GM12878 (cell line): ENCODE measurements around the gene CA10. TPM values are rescaled to one million over a fixed set of nuclear protein-coding genes. Genes with fewer than 3 reads are reported as not detected.

Experiments used
- ATAC-seq: fragments of 200-7000 bp; cut with Tn5 transposase; 3 replicates; pipeline ENCODE4 v1.9.1; 2020; ENCODE audit warnings: mild to moderate bottlenecking, moderate library complexity
- BruUV-seq: library from RNA; stranded (reverse); fragments of 400-500 nt; replicated peaks from 2 replicates; lab custom pipeline; 2021; lab: Mats Ljungman, UMichigan
- CTCF ChIA-PET: fragments of 300-600 bp; sonication (Branson Sonifier 250); formaldehyde crosslinking; extraction: SDS; loops from one replicate; lab custom pipeline; 2021; ENCODE audit warnings: inconsistent platforms; lab: Yijun Ruan, JAX
- POLR2A ChIA-PET: fragments of 350-600 bp; formaldehyde crosslinking; extraction: SDS; loops from one replicate; lab custom pipeline; 2021; ENCODE audit warnings: inconsistent platforms; lab: Charles Lee
- RAD21 ChIA-PET: fragments of 300-600 bp; sonication (Branson Sonifier 250); formaldehyde crosslinking; loops from one replicate; lab custom pipeline; 2023; ENCODE audit warnings: antibody characterized with exemption; ENCODE audit not compliant: unreplicated experiment; lab: Charles Lee
- SMC1A ChIA-PET: fragments of 300-600 bp; sonication (Branson Sonifier 250); formaldehyde crosslinking; loops from one replicate; lab custom pipeline; 2023; ENCODE audit not compliant: unreplicated experiment, uncharacterized antibody; lab: Charles Lee
- DNase-seq: peaks from one replicate; pipeline ENCODE4 v3.0.0-alpha.2; 2011; ENCODE audit warnings: low read depth, low spot score
- FAIRE-seq: peaks from 3 replicates; lab custom pipeline; 2011; peaks lifted over from hg19 to GRCh38; lab: Jason Lieb, UNC
- H2AFZ ChIP-seq: 2 replicates; pipeline ENCODE4 v1.6.0; 2011; ENCODE audit warnings: low read depth, low read length, control low read depth; ENCODE audit not compliant: control insufficient read depth
- H3K27ac ChIP-seq: 2 replicates; pipeline ENCODE4 v1.5.1; 2011; ENCODE audit warnings: control low read depth; ENCODE audit not compliant: control insufficient read depth, insufficient read depth
- H3K27me3 ChIP-seq, 2 experiments: replicated peaks in 1 of 2; 2 replicates each; pipeline versions ENCODE4 v1.6.0 to v1.6.1; 2011; ENCODE audit warnings: low read length in 1 of 2; ENCODE audit not compliant: control insufficient read depth in 2 of 2, insufficient read depth in 2 of 2
- H3K36me3 ChIP-seq, 2 experiments: 2 replicates each; pipeline ENCODE4 v1.5.1; 2011; ENCODE audit warnings: low read length in 1 of 2; ENCODE audit not compliant: control insufficient read depth in 2 of 2, insufficient read depth in 2 of 2
- H3K4me1 ChIP-seq: 2 replicates; pipeline ENCODE4 v1.6.1; 2011; ENCODE audit warnings: mild to moderate bottlenecking, low read length, moderate library complexity, mixed read lengths; ENCODE audit not compliant: control insufficient read depth, insufficient read depth
- H3K4me2 ChIP-seq: 2 replicates; pipeline ENCODE4 v1.6.0; 2011; ENCODE audit warnings: control low read depth; ENCODE audit not compliant: control insufficient read depth, insufficient read depth
- H3K4me3 ChIP-seq: fragments of 200-600 bp; sonication (generic); 2 replicates; pipeline ENCODE4 v1.5.1; 2016
- H3K79me2 ChIP-seq: 2 replicates; pipeline ENCODE4 v1.6.0; 2011; ENCODE audit warnings: low read length; ENCODE audit not compliant: control insufficient read depth, insufficient read depth
- H3K9ac ChIP-seq: 2 replicates; pipeline ENCODE4 v1.8.0; 2011; ENCODE audit warnings: low read length, control low read depth, mixed read lengths; ENCODE audit not compliant: control insufficient read depth, insufficient read depth
- H3K9me3 ChIP-seq: replicated peaks from 3 replicates; pipeline ENCODE4 v1.5.1; 2011; ENCODE audit warnings: mild to moderate bottlenecking, low read length; ENCODE audit not compliant: control insufficient read depth, insufficient read depth
- H4K20me1 ChIP-seq: 2 replicates; pipeline ENCODE4 v1.6.0; 2011; ENCODE audit not compliant: control insufficient read depth, insufficient read depth
- CHD2 ChIP-seq: IDR thresholded peaks from 2 replicates; pipeline ENCODE4 v1.6.1; 2011; ENCODE audit warnings: low read depth, low read length, improper control_type of control experiment, borderline replicate concordance
- CREB1 ChIP-seq: IDR thresholded peaks from 2 replicates; pipeline ENCODE4 v1.6.1; 2012; ENCODE audit warnings: low read depth, mild to moderate bottlenecking, inconsistent platforms
- CREM ChIP-seq: IDR thresholded peaks from 2 replicates; pipeline ENCODE4 v1.6.1; 2014; ENCODE audit warnings: antibody characterized with exemption, low read depth
- KAT2A ChIP-seq: conservative IDR thresholded peaks from 2 replicates; pipeline ENCODE4 v1.6.1; 2011; ENCODE audit warnings: low read depth, low read length; ENCODE audit not compliant: control insufficient read depth
- NFYB ChIP-seq: IDR thresholded peaks from 2 replicates; pipeline ENCODE4 v1.6.1; 2011; ENCODE audit warnings: low read depth, mild to moderate bottlenecking, low read length, improper control_type of control experiment, moderate library complexity; ENCODE audit not compliant: insufficient read depth
- PAX5 ChIP-seq: IDR thresholded peaks from 2 replicates; pipeline ENCODE4 v1.6.1; 2011; ENCODE audit warnings: low read depth, low read length, borderline replicate concordance
- PAX8 ChIP-seq: fragments of 450-650 bp; IDR thresholded peaks from 2 replicates; pipeline ENCODE4 v1.6.1; 2017; ENCODE audit warnings: mild to moderate bottlenecking, moderate library complexity
- POU2F2 ChIP-seq: IDR thresholded peaks from 3 replicates; pipeline ENCODE4 v1.6.1; 2011; ENCODE audit warnings: low read depth, mild to moderate bottlenecking, low read length, borderline replicate concordance
- STAT1 ChIP-seq: fragments of 450-650 bp; conservative IDR thresholded peaks from 2 replicates; pipeline ENCODE4 v1.6.1; 2014; ENCODE audit warnings: antibody characterized with exemption, mild to moderate bottlenecking
- TAF1 ChIP-seq: IDR thresholded peaks from 2 replicates; pipeline ENCODE4 v1.6.1; 2011; ENCODE audit warnings: mild to moderate bottlenecking, low read depth, low read length, borderline replicate concordance
- YBX1 ChIP-seq: fragments of 450-650 bp; IDR thresholded peaks from 2 replicates; pipeline ENCODE4 v1.6.1; 2016; ENCODE audit warnings: antibody characterized with exemption
- ZNF217 ChIP-seq: fragments of 450-650 bp; IDR thresholded peaks from 2 replicates; pipeline ENCODE4 v1.6.1; 2017; ENCODE audit warnings: antibody characterized with exemption, mild to moderate bottlenecking
- WGBS: methylation state at CpG from one replicate; pipeline ENCODE4 v1.1.6; 2016; ENCODE audit warnings: low lambda C conversion rate; ENCODE audit not compliant: insufficient replicate concordance, insufficient coverage; ENCODE audit errors: missing lambda C conversion rate; 5-methylcytosine and 5-hydroxymethylcytosine counted together
- in situ Hi-C: fragments of 300-500 bp; cut with MboI; formaldehyde crosslinking; loops from 9 replicates; pipeline ENCODE4 v1.14.3; 2018; ENCODE audit warnings: mixed read lengths
- intact Hi-C: fragments of 100-400 bp; cut with micrococcal nuclease; formaldehyde crosslinking; loops from one replicate; pipeline ENCODE4 v1.14.2; 2022; ENCODE audit not compliant: unreplicated experiment
- polyA plus RNA-seq, 11 experiments: library from polyadenylated mRNA; depleted of rRNA in 4 of 11; unstranded in 6 of 11; stranded (reverse) in 5 of 11; fragments of >200 nt; fragmentation: Nextera tagmentation in 4 of 11; fragmentation: Illumina TruSeq in 1 of 11; extraction: Ambion mirVana in 4 of 11; extraction: Trizol in 1 of 11; gene quantifications; 1 replicate in 1 of 11; 2 replicates in 10 of 11; pipeline versions ENCODE4 v1.2.1 to v1.2.3, GENCODE V29; 2011 to 2016; ENCODE audit warnings: inconsistent platforms in 2 of 11, missing spikeins in 2 of 11, low read depth in 1 of 11
- total RNA-seq, 4 experiments: library from RNA; depleted of rRNA in 3 of 4; stranded (reverse); fragments of >200 nt in 3 of 4; fragmentation: Illumina TruSeq in 1 of 4; extraction: Trizol in 1 of 4; gene quantifications; 2 replicates each; pipeline versions ENCODE4 v1.2.1 to v1.2.3, GENCODE V29; 2013 to 2021

Gene CA10
- total and polyA plus RNA-seq, 10 of the 15 experiments (the other 5 are each of a cell fraction or from before 2014, with no cell fraction given) = not detected

- ATAC-seq (no peak), FAIRE-seq (no peak), DNase-seq (no peak)
- Histone ChIP-seq H2AFZ (no peak overlapping the region), H3K9ac (no peak overlapping the region), H3K79me2 (no peaks in the 10 kb centered on the region), H3K4me2 (no peak overlapping the region), H3K27ac (no peak overlapping the region), H3K4me1 (no peaks in the 10 kb centered on the region), H3K4me3 (no peak overlapping the region), H3K36me3 (no peaks in the 10 kb centered on the region), H3K27me3 (no peaks in the 10 kb centered on the region), H3K9me3 (no peaks in the 10 kb centered on the region), H4K20me1 (no peaks in the 10 kb centered on the region)
- SMC1A ChIA-PET = interaction anchor here (0.6 kb wide), 1 partner anchor 575 kb away, joined by 3 read pairs; no protein-coding TSS in a partner anchor
- BruUV-seq = no TSS peak
- CTCF ChIA-PET = no interaction called here
- WGBS = 0% methylated on average over 1 of the region's 1 CpG
- RAD21 ChIA-PET = no interaction called here
- no peak for TF ChIP-seq KAT2A
- no peak for TF ChIP-seq POU2F2
- TF ChIP-seq CHD2 = no peak
- no peak for TF ChIP-seq NFYB
- TF ChIP-seq CREM = no peak
- no peak for TF ChIP-seq CREB1
- no peak for TF ChIP-seq PAX5
- TF ChIP-seq PAX8 = no peak
- no peak for TF ChIP-seq TAF1
- no peak for TF ChIP-seq YBX1
- no peak for TF ChIP-seq ZNF217
- TF ChIP-seq STAT1 = no peak
- in situ Hi-C loops = no loop called here
- intact Hi-C loops = no loop called here
- POLR2A ChIA-PET = no interaction called here
These were observed 491.4 kb downstream of the CA10 start for GRCh38 chr17:51666971-51667705.
